Measurements from ENCODE around the gene FBXO24. TPM values are rescaled to one million over a fixed set of nuclear protein-coding genes. Genes with fewer than 3 reads are reported as not detected.

The FBXO24 gene
- total RNA-seq, 4 donors from 2014 or later = 0.14 to 0.79 TPM; not detected in 2

DNA sequence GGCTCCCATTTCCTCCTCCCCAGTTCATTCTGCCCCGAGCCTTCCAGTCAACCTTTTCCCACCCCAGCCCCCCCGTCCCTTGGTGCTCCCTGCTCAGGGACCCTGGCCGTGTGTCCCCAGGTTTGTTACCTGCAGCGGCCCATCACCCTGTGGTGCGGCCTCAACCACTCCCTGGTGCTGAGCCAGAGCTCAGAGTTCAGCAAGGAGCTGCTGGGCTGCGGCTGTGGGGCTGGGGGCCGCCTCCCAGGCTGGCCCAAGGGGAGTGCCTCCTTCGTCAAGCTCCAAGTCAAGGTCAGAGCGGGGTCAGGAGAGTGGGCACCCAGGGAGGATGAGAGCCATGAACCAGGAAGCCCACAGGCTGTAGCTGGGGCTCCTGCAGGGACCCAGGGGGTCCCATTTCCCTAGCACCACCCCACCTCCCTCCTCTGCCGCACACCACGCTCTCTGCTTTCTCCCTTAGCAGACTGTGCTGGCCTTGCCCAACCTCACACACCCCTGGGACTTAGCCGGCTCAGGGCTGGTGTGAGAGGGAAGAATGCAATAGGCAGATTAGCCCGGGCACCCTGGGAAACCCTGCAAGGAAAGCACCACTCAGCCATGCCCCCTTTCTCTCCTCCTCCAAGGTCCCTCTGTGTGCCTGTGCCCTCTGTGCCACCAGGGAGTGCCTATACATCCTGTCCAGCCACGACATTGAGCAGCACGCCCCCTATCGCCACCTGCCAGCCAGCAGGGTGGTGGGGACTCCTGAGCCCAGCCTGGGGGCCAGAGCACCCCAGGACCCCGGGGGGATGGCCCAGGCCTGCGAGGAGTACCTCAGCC lies 14.0 kb downstream of the FBXO24 start:
- Histone ChIP-seq H3K27me3 (no peaks in the 10 kb centered on the region), H3K4me1 (peaks cover 1 to 19% (median 17%) of the 10 kb centered on the region in 4 donors), H3K9me3 (no peaks in the 10 kb centered on the region), H3K36me3 (no peaks in the 10 kb centered on the region), H3K4me3 (no peak overlapping the region), H3K27ac (no peak overlapping the region)
- no peak for DNase-seq
- intact Hi-C loops (cut with DNase I; ENCODE audit: low total_unique reads) (no loop called here), in situ Hi-C loops (cut with MboI; ENCODE audit: low pct_ligation_motif_present in 1 of 4, low pct_unique_long_range_greater_than_20kb in 1 of 4, low sequenced_read_pairs in 3 of 4) (loop anchor here in 1 of 4 donors (25.0 kb wide), 1 partner anchor 87 kb away; the partner anchor contains the start of gene GIGYF1)
- WGBS, 2 donors (ENCODE audit: low coverage in 1 of 2) = 67% methylated on average over 18 of the region's 18 CpGs; no CpG with 5 or more reads in 1 of the 2 donors
- TF ChIP-seq EP300 (IDR thresholded peaks at IDR 0.05; ENCODE audit: low read depth) (no peak), POLR2A (IDR thresholded peaks at IDR 0.05) (no peak), CTCF (IDR thresholded peaks at IDR 0.05) (no peak), POLR2AphosphoS5 (IDR thresholded peaks at IDR 0.05) (no peak)

DNA sequence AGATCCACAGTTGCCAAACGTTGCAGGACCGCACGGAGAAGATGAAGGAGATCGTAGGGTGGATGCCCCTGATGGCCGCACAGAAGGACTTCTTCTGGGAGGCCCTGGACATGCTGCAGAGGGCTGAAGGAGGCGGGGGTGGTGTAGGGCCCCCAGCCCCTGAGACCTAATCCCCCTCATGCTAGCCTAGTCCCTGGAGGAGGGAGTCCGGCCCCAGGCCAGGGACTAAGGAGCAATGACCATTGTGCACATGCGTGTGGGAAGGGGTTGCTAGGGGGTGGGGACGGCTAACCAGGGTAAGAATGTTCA lies 14.6 kb downstream of the FBXO24 start:
- Histone ChIP-seq H3K4me1 (peaks cover 6 to 25% (median 23%) of the 10 kb centered on the region in 4 donors), H3K9me3 (no peaks in the 10 kb centered on the region), H3K27ac (no peak overlapping the region), H3K27me3 (no peaks in the 10 kb centered on the region), H3K4me3 (no peak overlapping the region), H3K36me3 (no peaks in the 10 kb centered on the region)
- DNase-seq = no peak
- intact Hi-C loops (cut with DNase I; ENCODE audit: low total_unique reads) (no loop called here), in situ Hi-C loops (cut with MboI; ENCODE audit: low pct_ligation_motif_present in 1 of 4, low pct_unique_long_range_greater_than_20kb in 1 of 4, low sequenced_read_pairs in 3 of 4) (no loop called here)
- 84% methylated on average over 9 of the region's 9 CpGs; no CpG with 5 or more reads in 1 of the 2 donors for WGBS, 2 donors (ENCODE audit: low coverage in 1 of 2)
- TF ChIP-seq POLR2AphosphoS5 (IDR thresholded peaks at IDR 0.05) = no peak
- no peak for TF ChIP-seq CTCF (IDR thresholded peaks at IDR 0.05)
- no peak for TF ChIP-seq EP300 (IDR thresholded peaks at IDR 0.05; ENCODE audit: low read depth)
- TF ChIP-seq POLR2A (IDR thresholded peaks at IDR 0.05) = no peak

- no peaks in the 10 kb centered on the region for H3K36me3 ChIP-seq
- peak overlapping the region in 1 of 4 donors; percentile 75 for H3K4me3 ChIP-seq
- peak in 1 of 3 donors; percentile 22 for TF ChIP-seq POLR2AphosphoS5 (IDR thresholded peaks at IDR 0.05)
- TF ChIP-seq CTCF (IDR thresholded peaks at IDR 0.05) = no peak
- H3K4me1 ChIP-seq = peaks cover 6 to 28% (median 25%) of the 10 kb centered on the region in 4 donors
- peak; percentile 59 for DNase-seq
- intact Hi-C loops (cut with DNase I; ENCODE audit: low total_unique reads) = no loop called here
- no peaks in the 10 kb centered on the region for H3K27me3 ChIP-seq
- peak overlapping the region; percentile 77 to 92 (median 84) for H3K27ac ChIP-seq
- 53 to 65% methylated on average over 10 to 20 of the region's 21 CpGs for WGBS, 2 donors (ENCODE audit: low coverage in 1 of 2)
- in situ Hi-C loops (cut with MboI; ENCODE audit: low pct_ligation_motif_present in 1 of 4, low pct_unique_long_range_greater_than_20kb in 1 of 4, low sequenced_read_pairs in 3 of 4) = no loop called here
- no peaks in the 10 kb centered on the region for H3K9me3 ChIP-seq
Measured at GRCh38 chr7:100602889-100603725, 17.0 kb downstream of the FBXO24 start.

DNA sequence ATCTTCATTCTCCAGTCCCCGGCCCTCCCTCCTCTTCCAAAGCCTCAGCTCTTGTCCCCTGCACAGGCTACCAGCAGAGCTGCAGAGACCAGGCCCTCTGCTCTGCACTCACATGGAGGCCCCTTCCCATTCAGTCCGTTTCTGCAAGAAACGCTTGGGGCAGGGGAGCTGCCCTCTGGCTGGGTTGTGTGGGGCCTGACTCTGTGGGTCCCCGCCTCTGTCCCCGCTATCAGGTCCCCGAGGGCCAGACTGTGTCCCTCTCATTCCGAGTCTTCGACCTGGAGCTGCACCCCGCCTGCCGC lies 17.5 kb downstream of the FBXO24 start:
- 16 to 60% methylated on average over 1 to 10 of the region's 10 CpGs for WGBS, 2 donors (ENCODE audit: low coverage in 1 of 2)
- peak overlapping the region; percentile 77 to 92 (median 84) for H3K27ac ChIP-seq
- peaks cover 6 to 28% (median 25%) of the 10 kb centered on the region in 4 donors for H3K4me1 ChIP-seq
- in situ Hi-C loops (cut with MboI; ENCODE audit: low pct_ligation_motif_present in 1 of 4, low pct_unique_long_range_greater_than_20kb in 1 of 4, low sequenced_read_pairs in 3 of 4) (no loop called here), intact Hi-C loops (cut with DNase I; ENCODE audit: low total_unique reads) (no loop called here)
- no peaks in the 10 kb centered on the region for H3K36me3 ChIP-seq
- peak overlapping the region; percentile 49 to 75 (median 65) for H3K4me3 ChIP-seq
- H3K9me3 ChIP-seq = no peaks in the 10 kb centered on the region
- TF ChIP-seq EP300 (IDR thresholded peaks at IDR 0.05; ENCODE audit: low read depth) (no peak), CTCF (IDR thresholded peaks at IDR 0.05) (no peak), POLR2A (IDR thresholded peaks at IDR 0.05) (no peak), POLR2AphosphoS5 (IDR thresholded peaks at IDR 0.05) (no peak)
- H3K27me3 ChIP-seq = no peaks in the 10 kb centered on the region
- no peak for DNase-seq
